HEK293 (cell line): ENCODE measurements around the gene CENPS.

Experiments
- CTCF ChIA-PET: fragments of 350-600 bp; formaldehyde crosslinking; extraction: SDS; loops from one replicate; lab custom pipeline; 2021; ENCODE audit warnings: antibody characterized with exemption; lab: Yijun Ruan, JAX
- POLR2A ChIA-PET: fragments of 300-600 bp; formaldehyde crosslinking; extraction: SDS; loops from one replicate; lab custom pipeline; 2020; ENCODE audit warnings: antibody characterized with exemption, inconsistent platforms; lab: Yijun Ruan, JAX
- H3K27ac ChIP-seq: fragments of 200-500 bp; sonication (Bioruptor generic); 2 replicates; pipeline ENCODE4 v1.5.1; 2014; ENCODE audit warnings: low read depth, low read length, control low read depth, inconsistent platforms; ENCODE audit errors: extremely low read depth
- H3K36me3 ChIP-seq, 2 experiments: fragments of 200-500 bp in 1 of 2; sonication (Bioruptor generic) in 1 of 2; 1 replicate in 1 of 2; 2 replicates in 1 of 2; pipeline ENCODE4 v1.5.1; 2014 to 2017; ENCODE audit warnings: inconsistent platforms in 2 of 2, low read length in 2 of 2; ENCODE audit not compliant: control insufficient read depth in 2 of 2, insufficient read depth in 1 of 2
- H3K4me1 ChIP-seq: fragments of 200-500 bp; sonication (Bioruptor generic); 2 replicates; pipeline ENCODE4 v1.5.1; 2014; ENCODE audit warnings: mild to moderate bottlenecking, low read length, inconsistent platforms; ENCODE audit not compliant: control insufficient read depth, insufficient read depth
- H3K4me3 ChIP-seq: 2 replicates; pipeline ENCODE4 v1.5.1; 2011; ENCODE audit warnings: low read depth, mild to moderate bottlenecking, control low read depth, low read length, moderate library complexity
- H3K9me3 ChIP-seq: fragments of 200-500 bp; sonication (Bioruptor generic); 2 replicates; pipeline ENCODE4 v1.5.1; 2014; ENCODE audit warnings: low read depth, low read length, inconsistent platforms; ENCODE audit not compliant: control insufficient read depth, insufficient read depth
- BCL11A ChIP-seq: fragments of 450-650 bp; formaldehyde crosslinking; IDR thresholded peaks from 2 replicates; pipeline ENCODE4 v1.5.1; 2016; ENCODE audit warnings: low read depth, missing biosample characterization, missing genetic modification characterization
- OVOL3 ChIP-seq: fragments of 450-650 bp; formaldehyde crosslinking; IDR thresholded peaks from 2 replicates; pipeline ENCODE4 v1.5.1; 2016; ENCODE audit warnings: missing biosample characterization, missing genetic modification characterization
- ZBTB20 ChIP-seq: fragments of 450-650 bp; formaldehyde crosslinking; IDR thresholded peaks from 2 replicates; pipeline ENCODE4 v1.5.1; 2016; ENCODE audit warnings: missing biosample characterization, missing genetic modification characterization
- ZFP69B ChIP-seq: fragments of 450-650 bp; formaldehyde crosslinking; IDR thresholded peaks from 2 replicates; pipeline ENCODE4 v1.5.1; 2016; ENCODE audit warnings: missing biosample characterization, missing genetic modification characterization
- ZNF121 ChIP-seq: fragments of 450-650 bp; formaldehyde crosslinking; IDR thresholded peaks from 2 replicates; pipeline ENCODE4 v1.5.1; 2016; ENCODE audit warnings: missing biosample characterization, missing genetic modification characterization
- ZNF324 ChIP-seq: fragments of 450-650 bp; formaldehyde crosslinking; IDR thresholded peaks from 2 replicates; pipeline ENCODE4 v1.5.1; 2016; ENCODE audit warnings: missing biosample characterization, missing genetic modification characterization
- ZNF366 ChIP-seq: fragments of 450-650 bp; formaldehyde crosslinking; conservative IDR thresholded peaks from 2 replicates; pipeline ENCODE4 v1.5.1; 2016; ENCODE audit warnings: missing biosample characterization, missing genetic modification characterization
- ZNF548 ChIP-seq: fragments of 450-650 bp; formaldehyde crosslinking; IDR thresholded peaks from 2 replicates; pipeline ENCODE4 v1.5.1; 2016; ENCODE audit warnings: missing biosample characterization, missing genetic modification characterization
- TF ChIP-seq, protein P1 (sequence below): fragments of 450-650 bp; formaldehyde crosslinking; IDR thresholded peaks from 2 replicates; pipeline ENCODE4 v1.5.1; 2016; ENCODE audit warnings: missing biosample characterization, missing genetic modification characterization
- TF ChIP-seq, protein P2 (sequence below): fragments of 450-650 bp; formaldehyde crosslinking; IDR thresholded peaks from 2 replicates; pipeline ENCODE4 v1.5.1; 2016; ENCODE audit warnings: missing biosample characterization, missing genetic modification characterization, borderline replicate concordance
- TF ChIP-seq, protein P3 (sequence below): fragments of 450-650 bp; formaldehyde crosslinking; IDR thresholded peaks from 2 replicates; pipeline ENCODE4 v1.5.1; 2016; ENCODE audit warnings: missing biosample characterization, missing genetic modification characterization
- TF ChIP-seq, protein P4 (sequence below): fragments of 450-650 bp; formaldehyde crosslinking; IDR thresholded peaks from 2 replicates; pipeline ENCODE4 v1.5.1; 2016; ENCODE audit warnings: missing biosample characterization, missing genetic modification characterization

The CENPS gene

DNA sequence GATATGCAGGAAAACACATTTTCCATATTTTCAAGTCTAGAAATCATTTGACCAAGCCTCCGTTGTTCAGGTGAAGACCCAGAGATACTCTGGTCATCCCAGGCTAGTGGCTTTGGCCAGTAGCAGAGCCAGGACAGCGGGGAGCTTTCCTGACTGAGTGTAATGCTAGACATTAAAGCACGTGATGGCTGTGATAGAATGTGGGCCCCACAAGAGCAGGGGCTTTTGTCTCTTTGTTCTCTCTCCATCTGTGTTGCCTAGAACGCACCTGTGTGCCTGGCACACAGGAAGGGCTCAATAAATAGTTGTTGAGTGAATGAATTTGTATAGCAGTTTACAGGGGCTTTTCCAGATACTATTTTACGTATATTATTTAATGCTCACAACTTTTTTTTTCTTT is 10.6 kb downstream of the CENPS start:
- Histone ChIP-seq H3K27ac (no peak overlapping the region), H3K36me3 (peaks cover 4 to 34% of the 10 kb centered on the region in 2 experiments; a peak in 2 of 3 replicates), H3K4me3 (no peak overlapping the region), H3K4me1 (no peaks in the 10 kb centered on the region), H3K9me3 (no peaks in the 10 kb centered on the region)
- ChIA-PET CTCF (no interaction called here), POLR2A (no interaction called here)
- TF ChIP-seq, protein P1, sequence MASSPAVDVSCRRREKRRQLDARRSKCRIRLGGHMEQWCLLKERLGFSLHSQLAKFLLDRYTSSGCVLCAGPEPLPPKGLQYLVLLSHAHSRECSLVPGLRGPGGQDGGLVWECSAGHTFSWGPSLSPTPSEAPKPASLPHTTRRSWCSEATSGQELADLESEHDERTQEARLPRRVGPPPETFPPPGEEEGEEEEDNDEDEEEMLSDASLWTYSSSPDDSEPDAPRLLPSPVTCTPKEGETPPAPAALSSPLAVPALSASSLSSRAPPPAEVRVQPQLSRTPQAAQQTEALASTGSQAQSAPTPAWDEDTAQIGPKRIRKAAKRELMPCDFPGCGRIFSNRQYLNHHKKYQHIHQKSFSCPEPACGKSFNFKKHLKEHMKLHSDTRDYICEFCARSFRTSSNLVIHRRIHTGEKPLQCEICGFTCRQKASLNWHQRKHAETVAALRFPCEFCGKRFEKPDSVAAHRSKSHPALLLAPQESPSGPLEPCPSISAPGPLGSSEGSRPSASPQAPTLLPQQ (tag by site-specific recombination): peak; percentile 54; the same call in 1 of the 2 replicates
- TF ChIP-seq ZNF548 (tag by site-specific recombination): no peak
- no peak for TF ChIP-seq ZFP69B
- no peak for TF ChIP-seq OVOL3 (tag by site-specific recombination)
- TF ChIP-seq ZNF366 (tag by site-specific recombination): no peak
- TF ChIP-seq, protein P2, sequence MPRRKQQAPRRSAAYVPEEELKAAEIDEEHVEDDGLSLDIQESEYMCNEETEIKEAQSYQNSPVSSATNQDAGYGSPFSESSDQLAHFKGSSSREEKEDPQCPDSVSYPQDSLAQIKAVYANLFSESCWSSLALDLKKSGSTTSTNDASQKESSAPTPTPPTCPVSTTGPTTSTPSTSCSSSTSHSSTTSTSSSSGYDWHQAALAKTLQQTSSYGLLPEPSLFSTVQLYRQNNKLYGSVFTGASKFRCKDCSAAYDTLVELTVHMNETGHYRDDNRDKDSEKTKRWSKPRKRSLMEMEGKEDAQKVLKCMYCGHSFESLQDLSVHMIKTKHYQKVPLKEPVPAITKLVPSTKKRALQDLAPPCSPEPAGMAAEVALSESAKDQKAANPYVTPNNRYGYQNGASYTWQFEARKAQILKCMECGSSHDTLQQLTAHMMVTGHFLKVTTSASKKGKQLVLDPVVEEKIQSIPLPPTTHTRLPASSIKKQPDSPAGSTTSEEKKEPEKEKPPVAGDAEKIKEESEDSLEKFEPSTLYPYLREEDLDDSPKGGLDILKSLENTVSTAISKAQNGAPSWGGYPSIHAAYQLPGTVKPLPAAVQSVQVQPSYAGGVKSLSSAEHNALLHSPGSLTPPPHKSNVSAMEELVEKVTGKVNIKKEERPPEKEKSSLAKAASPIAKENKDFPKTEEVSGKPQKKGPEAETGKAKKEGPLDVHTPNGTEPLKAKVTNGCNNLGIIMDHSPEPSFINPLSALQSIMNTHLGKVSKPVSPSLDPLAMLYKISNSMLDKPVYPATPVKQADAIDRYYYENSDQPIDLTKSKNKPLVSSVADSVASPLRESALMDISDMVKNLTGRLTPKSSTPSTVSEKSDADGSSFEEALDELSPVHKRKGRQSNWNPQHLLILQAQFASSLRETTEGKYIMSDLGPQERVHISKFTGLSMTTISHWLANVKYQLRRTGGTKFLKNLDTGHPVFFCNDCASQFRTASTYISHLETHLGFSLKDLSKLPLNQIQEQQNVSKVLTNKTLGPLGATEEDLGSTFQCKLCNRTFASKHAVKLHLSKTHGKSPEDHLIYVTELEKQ: no peak

DNA sequence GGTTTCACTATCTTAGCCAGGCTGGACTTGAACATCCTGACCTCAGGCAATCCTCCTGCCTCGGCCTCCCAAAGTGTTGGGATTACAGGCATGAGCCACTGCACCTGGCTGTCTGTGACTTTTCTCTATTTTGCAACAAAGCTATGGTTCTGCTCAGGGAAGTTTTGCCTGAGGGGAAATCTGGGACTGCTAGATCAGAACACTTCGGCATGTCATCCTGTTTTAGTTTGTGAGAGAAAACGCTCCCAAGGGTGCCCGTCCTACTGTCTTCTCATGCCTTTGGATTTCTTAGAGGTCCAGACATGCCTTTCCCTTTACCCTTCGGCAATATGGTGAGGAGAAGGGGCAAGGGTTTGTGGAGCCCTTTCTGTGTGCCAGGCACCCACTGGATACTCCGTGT is 14.0 kb downstream of the CENPS start:
- H3K4me1 ChIP-seq: no peaks in the 10 kb centered on the region
- no peaks in the 10 kb centered on the region for H3K9me3 ChIP-seq
- CTCF ChIA-PET: interaction anchor here (0.6 to 1.2 kb wide), 3 partner anchors 13 to 50 kb away, joined by 3 to 4 read pairs (median 3); no protein-coding TSS in a partner anchor
- POLR2A ChIA-PET: interaction anchor here (0.7 kb wide), 1 partner anchor 8 kb away, joined by 5 read pairs; no protein-coding TSS in a partner anchor
- TF ChIP-seq BCL11A (tag by site-specific recombination) (no peak), ZBTB20 (no peak), OVOL3 (tag by site-specific recombination) (no peak)
- TF ChIP-seq, protein P3, sequence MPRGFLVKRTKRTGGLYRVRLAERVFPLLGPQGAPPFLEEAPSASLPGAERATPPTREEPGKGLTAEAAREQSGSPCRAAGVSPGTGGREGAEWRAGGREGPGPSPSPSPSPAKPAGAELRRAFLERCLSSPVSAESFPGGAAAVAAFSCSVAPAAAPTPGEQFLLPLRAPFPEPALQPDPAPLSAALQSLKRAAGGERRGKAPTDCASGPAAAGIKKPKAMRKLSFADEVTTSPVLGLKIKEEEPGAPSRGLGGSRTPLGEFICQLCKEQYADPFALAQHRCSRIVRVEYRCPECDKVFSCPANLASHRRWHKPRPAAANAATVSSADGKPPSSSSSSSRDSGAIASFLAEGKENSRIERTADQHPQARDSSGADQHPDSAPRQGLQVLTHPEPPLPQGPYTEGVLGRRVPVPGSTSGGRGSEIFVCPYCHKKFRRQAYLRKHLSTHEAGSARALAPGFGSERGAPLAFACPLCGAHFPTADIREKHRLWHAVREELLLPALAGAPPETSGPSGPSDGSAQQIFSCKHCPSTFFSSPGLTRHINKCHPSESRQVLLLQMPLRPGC: no peak
- TF ChIP-seq, protein P4, sequence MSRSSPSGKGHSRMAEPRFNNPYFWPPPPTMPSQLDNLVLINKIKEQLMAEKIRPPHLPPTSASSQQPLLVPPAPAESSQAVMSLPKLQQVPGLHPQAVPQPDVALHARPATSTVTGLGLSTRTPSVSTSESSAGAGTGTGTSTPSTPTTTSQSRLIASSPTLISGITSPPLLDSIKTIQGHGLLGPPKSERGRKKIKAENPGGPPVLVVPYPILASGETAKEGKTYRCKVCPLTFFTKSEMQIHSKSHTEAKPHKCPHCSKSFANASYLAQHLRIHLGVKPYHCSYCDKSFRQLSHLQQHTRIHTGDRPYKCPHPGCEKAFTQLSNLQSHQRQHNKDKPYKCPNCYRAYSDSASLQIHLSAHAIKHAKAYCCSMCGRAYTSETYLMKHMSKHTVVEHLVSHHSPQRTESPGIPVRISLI (tag by site-specific recombination): no peak
- H3K27ac ChIP-seq: no peak overlapping the region
- peaks cover 4 to 48% of the 10 kb centered on the region in 2 experiments; a peak in 2 of 3 replicates for H3K36me3 ChIP-seq
- no peak overlapping the region for H3K4me3 ChIP-seq

DNA sequence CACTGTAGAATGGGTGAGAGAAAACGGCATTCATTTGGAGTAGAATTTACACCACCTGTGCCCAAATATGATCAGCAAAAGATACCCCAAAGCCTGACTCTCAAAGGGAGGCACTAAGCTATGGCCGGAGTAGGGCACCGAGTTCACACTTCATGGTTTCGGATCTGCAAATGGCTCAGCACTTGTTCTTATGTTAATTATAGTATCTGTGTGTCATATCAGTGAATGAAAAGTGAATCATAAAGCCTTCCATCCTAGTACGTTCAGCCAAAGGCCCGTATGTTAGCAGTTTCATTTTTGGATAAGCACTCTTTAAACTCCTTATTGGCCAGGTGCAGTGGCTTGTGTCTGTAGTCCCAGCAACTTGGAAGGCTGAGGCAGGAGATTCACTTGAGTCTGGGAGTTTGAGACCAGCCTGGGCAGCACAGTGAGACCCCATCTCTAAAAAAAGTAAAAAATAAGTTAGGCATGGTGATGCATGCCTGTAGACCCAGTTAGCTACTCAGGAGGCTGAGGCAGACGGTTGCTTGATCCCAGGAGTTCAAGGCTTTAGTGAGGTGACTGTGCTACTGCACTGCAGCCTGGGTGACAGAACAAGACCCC is 14.7 kb downstream of the CENPS start:
- POLR2A ChIA-PET: interaction anchor here (0.6 kb wide), 1 partner anchor 296 kb away, joined by 4 read pairs; no protein-coding TSS in a partner anchor

More for the DNA sequence above, 14.7 kb downstream of the CENPS start:
- H3K9me3 ChIP-seq: no peaks in the 10 kb centered on the region
- H3K27ac ChIP-seq: no peak overlapping the region
- no peak overlapping the region for H3K4me3 ChIP-seq
- CTCF ChIA-PET: interaction anchor here (0.6 to 1.2 kb wide), 3 partner anchors 14 to 49 kb away, joined by 3 to 4 read pairs (median 3); no protein-coding TSS in a partner anchor
- no peaks in the 10 kb centered on the region for H3K4me1 ChIP-seq
- no peak for TF ChIP-seq ZNF324
- peak; percentile 72; the same call in 1 of the 2 replicates for TF ChIP-seq ZNF121 (tag by site-specific recombination)
- H3K36me3 ChIP-seq: peaks cover 4 to 45% of the 10 kb centered on the region in 2 experiments; a peak in 2 of 3 replicates
